ENCODE data around the gene ASPDH.
A peak's percentile ranks its signal among the peaks of the same experiment; 100 is the strongest.
"Not testable (repeated sequence)": the region's sequence is repeated elsewhere in the genome, so short reads cannot be mapped to it uniquely, and the experiment has no call there.

Gene ASPDH

GRCh38 chr19:50547385-50548190 is 33.9 kb upstream of the ASPDH start:
- no peak for DNase-seq (ENCODE audit: low read depth)

- DNase-seq (ENCODE audit: low read depth), result no peak
Observed at GRCh38 chr19:50546527-50547221, 33.0 kb upstream of the ASPDH start.

- no peak for DNase-seq (ENCODE audit: low read depth)
Observed at GRCh38 chr19:50542943-50543342, 29.2 kb upstream of the ASPDH start.

- DNase-seq (ENCODE audit: low read depth), result peak; percentile 40
Observed at GRCh38 chr19:50537769-50538230, 24.1 kb upstream of the ASPDH start.

GRCh38 chr19:50537306-50537685 is 23.6 kb upstream of the ASPDH start:
- DNase-seq (ENCODE audit: low read depth), result no peak

GRCh38 chr19:50536662-50537305 is 23.1 kb upstream of the ASPDH start:
- DNase-seq (ENCODE audit: low read depth), result no peak

- no peak for DNase-seq (ENCODE audit: low read depth)
Observed at GRCh38 chr19:50535672-50536187, 22.0 kb upstream of the ASPDH start.

- no peak for DNase-seq (ENCODE audit: low read depth)
Observed at GRCh38 chr19:50534478-50534877, 20.8 kb upstream of the ASPDH start.

GRCh38 chr19:50532952-50533351 is 19.2 kb upstream of the ASPDH start:
- DNase-seq (ENCODE audit: low read depth), result no peak

- DNase-seq (ENCODE audit: low read depth), result no peak
Observed at GRCh38 chr19:50531171-50531612, 17.5 kb upstream of the ASPDH start.

GRCh38 chr19:50528052-50528451 is 14.3 kb upstream of the ASPDH start:
- DNase-seq (ENCODE audit: low read depth), result not testable (repeated sequence)

GRCh38 chr19:50522881-50523280 is 9.2 kb upstream of the ASPDH start:
- no peak for DNase-seq (ENCODE audit: low read depth)

GRCh38 chr19:50520822-50521465 is 7.2 kb upstream of the ASPDH start:
- no peak for DNase-seq (ENCODE audit: low read depth)

- no peak for DNase-seq (ENCODE audit: low read depth)
Observed at GRCh38 chr19:50519006-50519575, 5.4 kb upstream of the ASPDH start.

- no peak for DNase-seq (ENCODE audit: low read depth)
Observed at GRCh38 chr19:50518091-50519005, 4.6 kb upstream of the ASPDH start.

- DNase-seq (ENCODE audit: low read depth), result no peak
Observed at GRCh38 chr19:50517704-50518075, 4.0 kb upstream of the ASPDH start.

GRCh38 chr19:50516964-50517703 is 3.4 kb upstream of the ASPDH start:
- no peak for DNase-seq (ENCODE audit: low read depth)

- no peak for DNase-seq (ENCODE audit: low read depth)
Observed at GRCh38 chr19:50516456-50516855, 2.7 kb upstream of the ASPDH start.

GRCh38 chr19:50515168-50515561 is 1.5 kb upstream of the ASPDH start:
- DNase-seq (ENCODE audit: low read depth), result no peak

All from GM04504 (cell line).